ENCODE measurements around the gene AKAP13. TPM values are rescaled to one million over a fixed set of nuclear protein-coding genes. Genes with fewer than 3 reads are reported as not detected.

AKAP13 gene
- total RNA-seq, 1 experiment from 2014 or later: 47.3 TPM

GRCh38 chr15:85515212-85515611, 134.8 kb downstream of the AKAP13 start:
- no peak overlapping the region for H2AFZ ChIP-seq (ENCODE audit: low read length)
- no peak for TF ChIP-seq CTCF (conservative IDR thresholded peaks at IDR 0.05)
- no peak overlapping the region for H2BK15ac ChIP-seq (ENCODE audit: low read depth, low read length)
- no peak overlapping the region for H3K56ac ChIP-seq (ENCODE audit: insufficient read length, low read depth, low read length)
- no peak overlapping the region for H3K9ac ChIP-seq (ENCODE audit: extremely low read depth, insufficient read length, low read length)
- no peak overlapping the region for H3T11ph ChIP-seq (ENCODE audit: low read length)
- H2BK120ac ChIP-seq (ENCODE audit: low read depth, low read length, poor library complexity, severe bottlenecking): no peak overlapping the region
- H3K4ac ChIP-seq (ENCODE audit: low read depth, low read length): no peak overlapping the region
- Mint-ChIP-seq H3K4me1 (peaks cover 28% of the 10 kb centered on the region in 2 experiments), H3K36me3 (ENCODE audit: insufficient read depth in 1 of 3, low read depth in 3 of 3) (no peaks in the 10 kb centered on the region), H3K4me3 (no peak overlapping the region), H3K9me3 (no peaks in the 10 kb centered on the region), H3K27me3 (ENCODE audit: low read depth) (no peaks in the 10 kb centered on the region), H3K27ac (no peak overlapping the region)
- H3K9me3 ChIP-seq (ENCODE audit: control insufficient read depth, low read depth, low read length): no peaks in the 10 kb centered on the region
- H3K79me2 ChIP-seq (ENCODE audit: insufficient read depth, low read length): no peaks in the 10 kb centered on the region
- no peak overlapping the region for H2BK5ac ChIP-seq (ENCODE audit: insufficient read length, low read length)
- WGBS (ENCODE audit: extremely low coverage, insufficient read length, low lambda C conversion rate): no CpG with 5 or more reads among the region's 4 CpGs
- DNase-seq: no peak
- H3K23ac ChIP-seq (ENCODE audit: insufficient read length, low read depth, low read length): no peak overlapping the region
- H3K18ac ChIP-seq (ENCODE audit: insufficient read length, low read depth, low read length): no peak overlapping the region
- no peak overlapping the region for H2BK20ac ChIP-seq (ENCODE audit: low read depth, low read length, poor library complexity, severe bottlenecking)
- no peak overlapping the region for H3K27ac ChIP-seq (ENCODE audit: insufficient read length, low read depth, low read length)
- no peak overlapping the region for H4K8ac ChIP-seq (replicated peaks; ENCODE audit: insufficient read length, low read depth, low read length)
- no peak overlapping the region for H4K5ac ChIP-seq (ENCODE audit: insufficient read length, low read depth, low read length)
- no peak overlapping the region for H2BK12ac ChIP-seq (ENCODE audit: insufficient read length, low read depth, low read length)
- H3K4me1 ChIP-seq (ENCODE audit: insufficient read depth, low read length): peaks cover 8% of the 10 kb centered on the region; the same call in 1 of the 2 replicates
- no peaks in the 10 kb centered on the region for H3K23me2 ChIP-seq (ENCODE audit: insufficient read length, low read depth, low read length, poor library complexity, severe bottlenecking)
- no peak overlapping the region for H3K4me2 ChIP-seq (ENCODE audit: insufficient read depth, insufficient read length, low read length)
- H4K20me1 ChIP-seq (ENCODE audit: control insufficient read depth, insufficient read depth, insufficient read length): no peaks in the 10 kb centered on the region
- no peaks in the 10 kb centered on the region for H3K27me3 ChIP-seq (ENCODE audit: insufficient read depth, low read length)
- H4K91ac ChIP-seq (ENCODE audit: insufficient read length, low read depth, low read length): no peak overlapping the region
- H3K79me1 ChIP-seq (ENCODE audit: insufficient read depth, low read depth, low read length, poor library complexity, severe bottlenecking): no peaks in the 10 kb centered on the region
- H3K14ac ChIP-seq (ENCODE audit: insufficient read depth, low read length): no peak overlapping the region
- H2AK5ac ChIP-seq (ENCODE audit: insufficient read length, low read length): no peak overlapping the region
